Neuronal stem cell (in vitro differentiated cells): ENCODE measurements around the gene SORCS1.

Experiments used
- DNase-seq: peaks from one replicate; pipeline ENCODE4 v3.0.0-alpha.2; 2013; ENCODE audit warnings: low spot score
- H2AFZ ChIP-seq: one replicate; pipeline ENCODE4 v1.6.1; 2013; ENCODE audit warnings: mild to moderate bottlenecking, low read length, inconsistent platforms
- H2AK5ac ChIP-seq: 2 replicates; pipeline ENCODE4 v1.6.1; 2013; ENCODE audit warnings: low read depth, mild to moderate bottlenecking, inconsistent platforms, low read length, moderate library complexity, mixed read lengths
- H2BK120ac ChIP-seq: 2 replicates; pipeline ENCODE4 v1.6.1; 2013; ENCODE audit warnings: low read depth, mild to moderate bottlenecking, inconsistent platforms, low read length, moderate library complexity, mixed read lengths
- H2BK12ac ChIP-seq: one replicate; pipeline ENCODE4 v1.6.1; 2013; ENCODE audit warnings: low read length, inconsistent platforms
- H2BK15ac ChIP-seq: 2 replicates; pipeline ENCODE4 v1.6.1; 2013; ENCODE audit warnings: mild to moderate bottlenecking, low read length, inconsistent platforms, mixed read lengths
- H2BK5ac ChIP-seq: one replicate; pipeline ENCODE4 v1.6.1; 2013; ENCODE audit warnings: inconsistent platforms, mild to moderate bottlenecking, low read length, moderate library complexity
- H3K14ac ChIP-seq: one replicate; pipeline ENCODE4 v1.6.1; 2013; ENCODE audit warnings: low read length, inconsistent platforms
- H3K18ac ChIP-seq: 2 replicates; pipeline ENCODE4 v1.6.1; 2013; ENCODE audit warnings: low read length, inconsistent platforms
- H3K23ac ChIP-seq: 2 replicates; pipeline ENCODE4 v1.6.1; 2013; ENCODE audit warnings: low read depth, mild to moderate bottlenecking, mixed read lengths, low read length, inconsistent platforms; ENCODE audit not compliant: poor library complexity
- H3K27ac ChIP-seq: replicated peaks from 3 replicates; pipeline ENCODE4 v1.5.1; 2013; ENCODE audit warnings: low read length, inconsistent platforms
- H3K27me3 ChIP-seq, 3 experiments: 2 replicates each; pipeline ENCODE4 v1.6.1; 2013; ENCODE audit warnings: low read length in 3 of 3, mild to moderate bottlenecking in 2 of 3, inconsistent platforms in 1 of 3, low read depth in 1 of 3, mixed read lengths in 1 of 3, moderate library complexity in 1 of 3; ENCODE audit not compliant: control insufficient read depth in 3 of 3, insufficient read depth in 3 of 3
- H3K36me3 ChIP-seq, 2 donors: replicated peaks in 1 of 2; 2 replicates each; pipeline ENCODE4 v1.6.1; 2013; ENCODE audit warnings: low read length in 2 of 2; ENCODE audit not compliant: control insufficient read depth in 2 of 2, insufficient read depth in 2 of 2
- H3K4ac ChIP-seq: 2 replicates; pipeline ENCODE4 v1.6.1; 2013; ENCODE audit warnings: inconsistent platforms, mild to moderate bottlenecking, low read length, moderate library complexity
- H3K4me1 ChIP-seq, 2 donors: 1 replicate in 1 of 2; 2 replicates in 1 of 2; pipeline ENCODE4 v1.6.1; 2013; ENCODE audit warnings: low read length in 2 of 2, low read depth in 1 of 2; ENCODE audit not compliant: control insufficient read depth in 2 of 2, insufficient read depth in 1 of 2
- H3K4me2 ChIP-seq: one replicate; pipeline ENCODE4 v1.6.1; 2013; ENCODE audit warnings: mild to moderate bottlenecking, low read length, inconsistent platforms; ENCODE audit not compliant: insufficient read depth, poor library complexity, severe bottlenecking
- H3K4me3 ChIP-seq, 2 donors: 2 replicates each; pipeline ENCODE4 v1.5.1; 2013; ENCODE audit warnings: low read length in 2 of 2, mild to moderate bottlenecking in 2 of 2, inconsistent platforms in 1 of 2, moderate library complexity in 1 of 2
- H3K79me1 ChIP-seq: one replicate; pipeline ENCODE4 v1.6.1; 2013; ENCODE audit warnings: low read depth, mild to moderate bottlenecking, inconsistent platforms, low read length, moderate library complexity
- H3K9ac ChIP-seq: one replicate; pipeline ENCODE4 v1.6.1; 2013; ENCODE audit warnings: mild to moderate bottlenecking, low read depth, low read length, inconsistent platforms; ENCODE audit not compliant: poor library complexity
- H3K9me3 ChIP-seq, 2 donors: replicated peaks in 1 of 2; 2 replicates each; pipeline versions ENCODE3 to v1.6.1; 2013; ENCODE audit warnings: low read length in 2 of 2, mild to moderate bottlenecking in 2 of 2, inconsistent platforms in 1 of 2, low read depth in 1 of 2, mixed read lengths in 1 of 2, moderate library complexity in 1 of 2; ENCODE audit not compliant: control insufficient read depth in 2 of 2, insufficient read depth in 1 of 2
- H4K8ac ChIP-seq: one replicate; pipeline ENCODE4 v1.6.1; 2013; ENCODE audit warnings: low read depth, mild to moderate bottlenecking, inconsistent platforms, low read length, moderate library complexity
- H4K91ac ChIP-seq: one replicate; pipeline ENCODE4 v1.6.1; 2013; ENCODE audit warnings: low read length, low read depth, mild to moderate bottlenecking, inconsistent platforms; ENCODE audit not compliant: poor library complexity
- WGBS, 2 donors: extraction: QIAGEN DNeasy Blood & Tissue Kit; methylation state at CpG; one replicate each; pipeline ENCODE4 v1.1.7; 2013; ENCODE audit warnings: missing lambda C conversion rate in 2 of 2, mixed read lengths in 1 of 2; ENCODE audit not compliant: insufficient read length in 2 of 2, insufficient replicate concordance in 1 of 2; ENCODE audit errors: extremely low coverage in 2 of 2; 5-methylcytosine and 5-hydroxymethylcytosine counted together

SORCS1 gene

DNA sequence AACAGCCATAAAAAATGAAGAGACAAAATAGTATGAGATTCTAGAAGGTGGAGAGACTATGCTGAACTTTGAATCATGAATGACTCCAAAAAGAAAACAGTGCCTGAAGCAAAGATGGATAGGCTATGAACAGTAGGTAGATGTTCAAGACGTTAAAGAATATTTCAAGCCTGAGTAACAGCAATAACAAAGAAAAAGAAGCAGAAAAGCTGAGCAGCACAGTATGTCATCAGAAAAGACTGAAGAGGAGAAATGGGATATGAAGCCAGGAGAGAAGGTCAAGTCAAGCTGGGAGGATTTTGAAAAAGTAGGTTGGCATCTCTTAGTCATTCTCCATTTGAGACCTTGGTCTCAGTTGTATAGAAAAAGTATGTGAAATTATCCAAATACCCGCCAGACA is 484.4 kb downstream of the SORCS1 start:
- no peak overlapping the region for H3K4me2 ChIP-seq
- no peak overlapping the region for H2BK5ac ChIP-seq
- no peak overlapping the region for H3K18ac ChIP-seq
- no peak overlapping the region for H4K8ac ChIP-seq
- H3K23ac ChIP-seq: no peak overlapping the region
- no peak overlapping the region for H3K9ac ChIP-seq
- no peak overlapping the region for H3K4ac ChIP-seq
- no peak overlapping the region for H2BK120ac ChIP-seq
- H3K9me3 ChIP-seq: no peaks in the 10 kb centered on the region
- no peak overlapping the region for H2AK5ac ChIP-seq
- no CpG with 5 or more reads among the region's 2 CpGs for WGBS, 2 donors
- no peak overlapping the region for H3K27ac ChIP-seq
- DNase-seq: no peak
- no peak overlapping the region for H2AFZ ChIP-seq
- H3K14ac ChIP-seq: no peak overlapping the region
- H3K36me3 ChIP-seq: peaks cover 0 to 2% of the 10 kb centered on the region in 2 donors
- no peak overlapping the region for H4K91ac ChIP-seq
- no peak overlapping the region for H2BK15ac ChIP-seq
- H3K27me3 ChIP-seq: no peaks in the 10 kb centered on the region
- H2BK12ac ChIP-seq: no peak overlapping the region
- no peaks in the 10 kb centered on the region for H3K79me1 ChIP-seq
- no peaks in the 10 kb centered on the region for H3K4me1 ChIP-seq
- no peak overlapping the region for H3K4me3 ChIP-seq

DNA sequence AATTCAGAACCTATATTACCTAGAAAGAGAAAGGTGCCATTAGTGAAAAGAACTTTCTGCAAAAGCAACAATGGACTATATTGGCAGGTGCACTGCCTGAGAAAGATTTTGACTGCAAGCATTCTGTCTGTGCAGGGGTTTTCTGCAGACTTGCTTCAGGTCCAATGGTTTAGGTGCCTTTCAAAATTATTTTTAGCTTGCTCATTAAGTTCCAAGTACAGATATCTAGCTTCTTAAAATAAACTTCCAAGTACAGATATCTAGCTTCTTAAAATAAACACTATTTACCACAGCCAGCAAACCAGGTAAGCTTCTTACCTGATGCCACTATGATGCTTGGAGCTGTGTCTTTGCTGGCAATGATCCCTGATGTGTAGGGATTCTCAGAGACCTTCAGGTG is 485.2 kb downstream of the SORCS1 start:
- Histone ChIP-seq H3K14ac (no peak overlapping the region), H3K4ac (no peak overlapping the region), H3K23ac (no peak overlapping the region), H3K9me3 (no peaks in the 10 kb centered on the region), H3K27ac (no peak overlapping the region), H3K36me3 (peaks cover 0 to 2% of the 10 kb centered on the region in 2 donors), H3K9ac (no peak overlapping the region), H3K79me1 (no peaks in the 10 kb centered on the region), H3K4me3 (no peak overlapping the region), H2BK120ac (no peak overlapping the region), H3K4me2 (no peak overlapping the region), H3K4me1 (no peaks in the 10 kb centered on the region), H2BK5ac (no peak overlapping the region), H4K91ac (no peak overlapping the region), H2BK12ac (no peak overlapping the region), H2AFZ (no peak overlapping the region), H2BK15ac (no peak overlapping the region), H3K27me3 (no peaks in the 10 kb centered on the region), H4K8ac (no peak overlapping the region), H2AK5ac (no peak overlapping the region), H3K18ac (no peak overlapping the region)
- no peak for DNase-seq

DNA sequence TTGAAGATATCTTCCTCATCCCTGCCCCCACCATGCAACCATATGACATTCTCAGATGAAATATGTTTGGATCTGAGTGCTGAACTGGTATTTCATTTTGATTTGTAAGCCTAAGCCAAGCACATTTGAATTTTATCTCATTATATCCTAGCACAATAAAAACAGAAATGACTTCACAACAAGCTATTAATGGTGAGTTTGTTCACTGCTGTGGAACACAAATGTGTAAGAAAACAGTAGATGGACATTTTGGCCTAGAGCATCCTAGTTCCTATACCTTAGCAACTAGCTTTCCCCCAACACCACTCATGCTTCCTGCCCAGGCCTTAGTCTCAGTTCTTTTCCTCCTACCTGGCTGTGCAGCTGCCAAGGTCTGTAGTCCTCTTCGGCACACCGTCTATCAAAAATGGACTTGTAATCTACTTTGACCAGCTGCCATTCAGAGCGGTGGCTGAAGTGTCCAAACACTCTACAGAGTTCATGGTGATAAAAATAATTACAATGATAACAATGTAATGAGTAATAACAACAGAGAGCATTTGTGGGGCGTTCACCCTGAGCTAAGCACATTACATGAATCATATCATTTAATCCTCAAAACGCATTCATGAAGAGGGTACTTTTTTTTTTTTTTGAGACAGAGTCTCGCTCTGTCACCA is 491.9 kb downstream of the SORCS1 start:
- Histone ChIP-seq H3K4me2 (no peak overlapping the region), H3K18ac (no peak overlapping the region), H2BK12ac (no peak overlapping the region), H3K9me3 (no peaks in the 10 kb centered on the region), H3K27me3 (no peaks in the 10 kb centered on the region), H3K4me3 (no peak overlapping the region), H3K27ac (no peak overlapping the region), H3K36me3 (peaks cover 0 to 2% of the 10 kb centered on the region in 2 donors), H3K4ac (no peak overlapping the region), H2BK120ac (no peak overlapping the region), H2AK5ac (no peak overlapping the region), H2BK15ac (no peak overlapping the region), H3K14ac (no peak overlapping the region), H4K91ac (no peak overlapping the region), H3K23ac (no peak overlapping the region), H2BK5ac (no peak overlapping the region), H4K8ac (no peak overlapping the region), H3K4me1 (no peaks in the 10 kb centered on the region), H3K79me1 (no peaks in the 10 kb centered on the region), H2AFZ (no peak overlapping the region), H3K9ac (no peak overlapping the region)
- no peak for DNase-seq
- WGBS, 2 donors: no CpG with 5 or more reads among the region's 6 CpGs

DNA sequence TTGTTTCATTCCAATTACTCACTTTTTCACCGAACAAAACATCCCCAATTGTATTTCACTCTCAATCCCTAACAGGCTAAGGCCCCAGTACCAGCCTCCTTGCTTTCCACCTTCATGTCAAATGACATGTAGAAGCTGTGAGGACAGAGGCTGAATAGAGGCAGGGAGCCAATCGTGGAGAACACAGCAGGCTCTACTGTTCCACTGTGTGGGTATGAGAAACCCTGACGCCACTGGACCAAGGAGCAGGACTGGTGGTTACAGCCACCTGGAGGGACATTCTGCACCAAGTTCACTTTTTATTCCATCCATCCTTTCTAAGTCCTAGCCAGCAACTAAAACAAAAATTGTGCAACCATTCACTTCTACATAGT is 502.8 kb downstream of the SORCS1 start:
- H4K91ac ChIP-seq: no peak overlapping the region
- H2BK5ac ChIP-seq: no peak overlapping the region
- no peak overlapping the region for H3K27ac ChIP-seq
- H3K4me3 ChIP-seq: no peak overlapping the region
- H3K23ac ChIP-seq: no peak overlapping the region
- no peak for DNase-seq
- no peaks in the 10 kb centered on the region for H3K79me1 ChIP-seq
- H3K4ac ChIP-seq: no peak overlapping the region
- H3K27me3 ChIP-seq: no peaks in the 10 kb centered on the region
- H3K9me3 ChIP-seq: no peaks in the 10 kb centered on the region
- H4K8ac ChIP-seq: no peak overlapping the region
- no peak overlapping the region for H3K14ac ChIP-seq
- no peak overlapping the region for H2BK12ac ChIP-seq
- no peaks in the 10 kb centered on the region for H3K4me1 ChIP-seq
- H2BK120ac ChIP-seq: no peak overlapping the region
- WGBS, 2 donors: no CpG with 5 or more reads among the region's 3 CpGs
- no peak overlapping the region for H3K18ac ChIP-seq
- no peak overlapping the region for H3K4me2 ChIP-seq
- no peak overlapping the region for H2AK5ac ChIP-seq
- H2BK15ac ChIP-seq: no peak overlapping the region
- H3K9ac ChIP-seq: no peak overlapping the region
- H3K36me3 ChIP-seq: no peaks in the 10 kb centered on the region
- H2AFZ ChIP-seq: no peak overlapping the region
